Activated T-helper 2 cell treated with anti-CD3 and anti-CD28 coated beads, Interferon-gamma antibody, Interleukin-2, Interleukin-4, amounts not matched to agents 10 μg/mL and 5 μg/mL and 100 μg/mL, durations not matched to agents 14 hours and 24 hours and 36 hours (primary cell): ENCODE data around the gene HELLS. TPM values are rescaled to one million over a fixed set of nuclear protein-coding genes. Genes with fewer than 3 reads are reported as not detected.
"Not testable (repeated sequence)": the region's sequence is repeated elsewhere in the genome, so short reads cannot be mapped to it uniquely, and the experiment has no call there.

ENCODE experiments used
- DNase-seq: peaks from one replicate; pipeline ENCODE4 v3.0.0; 2021; ENCODE audit warnings: low spot score
- H3K27ac Mint-ChIP-seq: one replicate; pipeline ENCODE4 v1.8.0; 2021; ENCODE audit warnings: mixed read lengths
- H3K27me3 Mint-ChIP-seq: one replicate; pipeline ENCODE4 v1.8.0; 2021; ENCODE audit warnings: low read depth, mixed read lengths
- H3K36me3 Mint-ChIP-seq: one replicate; pipeline ENCODE4 v1.8.0; 2021; ENCODE audit warnings: low read depth, mixed read lengths
- H3K4me1 Mint-ChIP-seq: one replicate; pipeline ENCODE4 v1.8.0; 2021; ENCODE audit warnings: low read depth, mixed read lengths
- H3K4me3 Mint-ChIP-seq: one replicate; pipeline ENCODE4 v1.8.0; 2021; ENCODE audit warnings: low read depth, mild to moderate bottlenecking, moderate library complexity, mixed read lengths
- H3K9me3 Mint-ChIP-seq: one replicate; pipeline ENCODE4 v1.8.0; 2021; ENCODE audit warnings: mixed read lengths
- intact Hi-C: fragments of 100-400 bp; cut with micrococcal nuclease; formaldehyde crosslinking; loops from one replicate; pipeline ENCODE4 v1.15.1; 2023
- total RNA-seq: library from RNA; stranded (reverse); gene quantifications from 2 replicates; pipeline ENCODE4 v1.2.3, GENCODE V29; 2022

HELLS gene
- total RNA-seq, 1 donor from 2014 or later = 230 TPM

GRCh38 chr10:94549221-94549620 is 3.6 kb downstream of the HELLS start:
- Mint-ChIP-seq H3K27me3 (no peaks in the 10 kb centered on the region), H3K36me3 (peaks cover 50% of the 10 kb centered on the region), H3K4me1 (peaks cover 31% of the 10 kb centered on the region), H3K27ac (peak overlapping the region; percentile 0), H3K4me3 (peak overlapping the region; percentile 9), H3K9me3 (no peaks in the 10 kb centered on the region)
- DNase-seq = no peak
- intact Hi-C loops = loop anchor here (5.0 to 10.0 kb wide), 4 partner anchors 147 to 844 kb away; partner anchors contain the start of genes FRA10AC1, NOC3L and TBC1D12

DNA sequence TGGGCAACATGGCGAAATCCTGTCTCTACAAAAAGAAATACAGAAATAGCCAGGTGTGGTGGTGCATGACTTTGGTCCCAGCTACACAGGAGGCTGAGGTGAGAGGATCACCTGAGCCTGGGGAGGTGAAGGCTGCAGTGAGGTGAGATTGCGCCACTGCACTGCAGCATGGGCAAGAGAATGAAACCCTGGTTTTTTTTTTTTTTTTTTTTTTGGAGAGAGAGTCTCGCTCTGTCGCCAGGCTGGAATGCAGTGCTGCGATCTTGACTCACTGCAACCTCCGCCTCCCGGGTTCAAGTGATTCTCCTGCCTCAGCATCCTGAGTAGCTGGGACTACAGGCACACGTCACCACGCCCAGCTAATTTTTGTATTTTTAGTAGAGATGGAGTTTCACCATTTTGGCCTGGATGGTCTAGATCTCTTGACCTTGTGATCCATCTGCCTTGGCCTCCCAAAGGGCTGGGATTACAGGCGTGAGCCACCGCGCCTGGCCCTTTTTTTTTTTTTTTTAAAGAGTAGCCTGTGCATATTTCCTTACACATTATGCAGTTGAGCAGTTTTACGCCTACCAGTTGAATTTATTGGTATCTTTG is 22.2 kb downstream of the HELLS start:
- H3K4me1 Mint-ChIP-seq, H3K4me3 Mint-ChIP-seq, H3K27ac Mint-ChIP-seq, intact Hi-C loops, H3K27me3 Mint-ChIP-seq, DNase-seq, H3K9me3 Mint-ChIP-seq: not testable (repeated sequence)
- H3K36me3 Mint-ChIP-seq = peaks cover 72% of the 10 kb centered on the region

DNA sequence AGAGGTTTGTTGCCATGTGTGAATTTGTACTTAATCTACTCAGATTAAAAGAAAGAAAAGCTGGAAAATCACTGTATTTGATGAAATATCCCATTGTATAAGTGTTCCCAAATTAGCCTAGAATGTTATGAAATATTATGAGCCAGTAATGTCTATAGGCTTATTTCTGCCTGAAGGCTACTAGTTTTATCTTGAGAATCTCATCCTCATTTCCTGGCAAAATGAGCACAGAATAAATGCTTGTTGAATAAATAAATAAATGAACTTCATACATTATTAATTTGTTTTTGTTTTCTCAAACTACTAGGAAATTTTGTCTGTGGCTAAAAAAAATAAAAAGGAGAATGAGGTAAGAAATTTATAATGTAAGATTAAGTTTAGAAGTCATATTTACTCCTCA is 25.5 kb downstream of the HELLS start:
- no peaks in the 10 kb centered on the region for H3K9me3 Mint-ChIP-seq

GRCh38 chr10:94571528-94571927 is 25.9 kb downstream of the HELLS start:
- no peak overlapping the region for H3K4me3 Mint-ChIP-seq
- intact Hi-C loops = no loop called here
- peaks cover 76% of the 10 kb centered on the region for H3K36me3 Mint-ChIP-seq
- no peaks in the 10 kb centered on the region for H3K9me3 Mint-ChIP-seq
- peaks cover 9% of the 10 kb centered on the region for H3K4me1 Mint-ChIP-seq
- no peaks in the 10 kb centered on the region for H3K27me3 Mint-ChIP-seq
- DNase-seq = no peak
- H3K27ac Mint-ChIP-seq = no peak overlapping the region

More for the DNA sequence above, 25.5 kb downstream of the HELLS start:
- H3K4me1 Mint-ChIP-seq = peaks cover 9% of the 10 kb centered on the region
- no peak overlapping the region for H3K4me3 Mint-ChIP-seq
- peaks cover 79% of the 10 kb centered on the region for H3K36me3 Mint-ChIP-seq
- DNase-seq = no peak
- intact Hi-C loops = no loop called here
- H3K27ac Mint-ChIP-seq = no peak overlapping the region
- H3K27me3 Mint-ChIP-seq = no peaks in the 10 kb centered on the region

DNA sequence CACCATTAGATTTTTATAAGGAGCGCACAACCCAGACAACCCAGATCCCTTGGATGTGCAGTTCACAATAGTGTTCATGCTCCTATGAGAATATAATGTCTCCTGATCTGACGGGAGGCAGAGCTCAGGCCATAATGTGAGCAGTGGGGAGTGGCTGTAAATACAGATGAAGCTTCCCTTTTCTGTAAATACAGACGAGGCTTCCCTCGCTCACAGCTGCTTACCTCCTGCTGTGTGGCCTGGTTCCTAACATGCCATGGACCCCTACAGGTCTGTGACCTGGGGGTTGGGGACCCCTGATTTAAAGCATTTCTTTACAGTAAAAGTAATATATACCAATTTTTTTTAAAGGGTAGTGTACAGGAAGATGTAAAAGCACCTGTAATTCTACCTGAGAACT is 33.2 kb downstream of the HELLS start:
- Mint-ChIP-seq H3K9me3 (no peaks in the 10 kb centered on the region), H3K27ac (no peak overlapping the region), H3K36me3 (peaks cover 63% of the 10 kb centered on the region), H3K4me1 (peaks cover 10% of the 10 kb centered on the region), H3K27me3 (no peaks in the 10 kb centered on the region), H3K4me3 (no peak overlapping the region)
- no peak for DNase-seq
- intact Hi-C loops = no loop called here

DNA sequence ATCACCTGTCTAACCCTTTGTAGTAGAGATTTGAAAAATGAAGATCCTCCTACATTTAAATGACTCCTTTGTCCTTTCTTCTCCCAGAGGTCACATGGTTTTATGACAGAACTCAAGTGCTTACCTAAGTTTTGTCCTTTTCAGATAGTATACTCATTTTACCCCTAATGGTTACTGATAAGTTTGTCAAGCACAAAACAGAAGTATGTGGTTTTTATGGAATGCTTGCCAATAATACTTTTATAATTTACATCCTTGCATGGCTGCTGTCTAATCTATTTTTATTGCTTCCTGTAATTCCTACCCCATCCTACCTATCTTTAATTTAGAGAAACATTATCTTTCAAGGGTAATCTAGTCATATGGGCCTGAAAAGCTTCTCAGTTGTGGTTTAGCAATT is 37.5 kb downstream of the HELLS start:
- intact Hi-C loops = no loop called here
- DNase-seq = no peak
- Mint-ChIP-seq H3K4me3 (no peak overlapping the region), H3K9me3 (no peaks in the 10 kb centered on the region), H3K27me3 (no peaks in the 10 kb centered on the region), H3K36me3 (peaks cover 50% of the 10 kb centered on the region), H3K27ac (peak overlapping the region; percentile 36), H3K4me1 (peaks cover 10% of the 10 kb centered on the region)

DNA sequence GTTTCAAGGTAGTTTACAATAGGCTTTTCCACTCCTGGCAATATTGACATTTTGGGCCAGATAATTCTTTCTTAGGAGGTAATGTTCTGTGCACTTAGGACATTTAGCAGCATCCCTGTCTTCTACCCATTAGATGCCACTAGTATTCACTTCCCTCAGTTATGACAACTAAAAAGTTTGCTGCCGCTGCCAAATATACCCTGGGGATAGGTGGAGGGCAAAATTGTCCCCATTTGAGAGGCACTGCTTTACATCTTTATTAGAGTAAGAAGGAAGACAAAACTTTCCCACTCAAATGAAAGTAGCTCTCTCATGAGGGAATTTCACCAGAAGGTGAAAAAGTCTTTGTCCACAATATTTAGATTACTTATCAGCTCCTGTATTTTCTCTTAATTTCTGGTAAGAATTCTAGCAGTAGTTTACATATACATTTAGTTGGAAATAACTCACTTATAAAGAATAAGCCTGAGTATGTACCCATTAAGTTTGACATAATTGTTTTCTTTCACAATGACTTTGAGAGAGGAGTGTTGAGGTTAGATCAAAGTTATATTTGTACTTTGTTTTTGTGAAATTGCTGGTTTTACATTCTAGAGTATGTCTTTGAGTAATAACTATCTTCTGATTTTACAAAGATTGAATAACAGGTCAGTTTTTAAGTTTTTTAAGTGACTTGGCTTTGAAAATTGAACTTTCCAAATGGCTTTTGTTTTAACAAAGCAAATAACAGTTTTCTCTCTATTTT is 46.0 kb downstream of the HELLS start:
- Mint-ChIP-seq H3K4me1 (peaks cover 27% of the 10 kb centered on the region), H3K27ac (peak overlapping the region; percentile 89), H3K4me3 (peak overlapping the region; percentile 31), H3K36me3 (peaks cover 82% of the 10 kb centered on the region), H3K9me3 (no peaks in the 10 kb centered on the region), H3K27me3 (no peaks in the 10 kb centered on the region)
- no peak for DNase-seq
- intact Hi-C loops = loop anchor here (1.0 to 2.0 kb wide), 3 partner anchors 16 to 45 kb away; no protein-coding TSS in a partner anchor

- Mint-ChIP-seq H3K27ac (peak overlapping the region; percentile 19), H3K36me3 (peaks cover 86% of the 10 kb centered on the region), H3K4me1 (peaks cover 18% of the 10 kb centered on the region), H3K27me3 (no peaks in the 10 kb centered on the region), H3K4me3 (no peak overlapping the region), H3K9me3 (no peaks in the 10 kb centered on the region)
- DNase-seq = no peak
- intact Hi-C loops = no loop called here
Measured at GRCh38 chr10:94602729-94603515, 57.3 kb downstream of the HELLS start.

- intact Hi-C loops = loop anchor here (1.0 to 5.0 kb wide), 3 partner anchors 16 to 630 kb away; partner anchors contain the start of gene HELLS
- Mint-ChIP-seq H3K4me3 (no peak overlapping the region), H3K4me1 (peaks cover 20% of the 10 kb centered on the region), H3K9me3 (no peaks in the 10 kb centered on the region), H3K36me3 (peaks cover 87% of the 10 kb centered on the region), H3K27me3 (no peaks in the 10 kb centered on the region), H3K27ac (peak overlapping the region; percentile 82)
- DNase-seq = no peak
Measured at GRCh38 chr10:94607111-94607510, 61.5 kb downstream of the HELLS start.

DNA sequence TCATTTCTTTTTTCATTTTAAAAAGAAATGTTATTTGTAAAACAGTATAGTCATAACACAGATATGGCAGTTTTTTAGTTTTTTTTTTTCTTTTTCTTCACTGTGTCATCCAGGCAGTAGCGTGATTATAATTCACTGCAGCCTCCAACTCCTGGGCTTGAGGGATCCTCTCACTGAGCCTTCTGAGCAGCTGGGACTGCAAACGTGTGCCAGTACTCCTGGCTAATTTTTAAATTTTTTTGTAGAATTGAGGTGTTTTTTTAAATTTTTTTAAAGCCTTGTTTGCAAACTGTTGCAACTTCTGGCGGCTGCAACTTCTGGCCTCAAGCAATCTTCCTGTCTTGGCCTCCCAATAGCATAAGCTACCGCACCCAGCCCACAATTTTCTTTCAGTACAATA is 63.0 kb downstream of the HELLS start:
- intact Hi-C loops = loop anchor here (5.0 kb wide), 1 partner anchor 629 kb away; no protein-coding TSS in a partner anchor
- Mint-ChIP-seq H3K27me3 (no peaks in the 10 kb centered on the region), H3K9me3 (no peaks in the 10 kb centered on the region), H3K4me1 (peaks cover 17% of the 10 kb centered on the region), H3K4me3 (no peak overlapping the region), H3K36me3 (peaks cover 79% of the 10 kb centered on the region), H3K27ac (no peak overlapping the region)
- DNase-seq = no peak

DNA sequence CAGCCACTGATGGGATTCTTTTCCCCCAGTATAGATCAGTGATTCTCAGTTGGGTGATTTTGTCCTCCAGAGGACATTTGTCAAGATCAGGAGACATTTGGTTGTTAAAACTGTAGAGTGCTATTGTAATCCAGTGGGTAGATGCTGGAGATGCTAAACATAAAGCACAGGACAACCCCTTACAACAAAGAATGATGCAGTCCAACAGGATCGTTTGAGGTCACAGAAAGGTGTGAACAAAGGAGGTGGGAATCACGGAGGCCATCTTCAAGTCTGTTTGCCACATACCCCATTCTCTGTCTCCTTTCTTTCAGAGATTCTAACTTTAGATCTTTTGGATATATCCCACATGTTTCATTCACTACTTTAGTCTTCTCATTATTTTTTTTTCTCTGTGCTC is 69.0 kb downstream of the HELLS start:
- Mint-ChIP-seq H3K27me3 (no peaks in the 10 kb centered on the region), H3K4me1 (peaks cover 17% of the 10 kb centered on the region), H3K9me3 (no peaks in the 10 kb centered on the region), H3K27ac (no peak overlapping the region), H3K4me3 (no peak overlapping the region), H3K36me3 (peaks cover 37% of the 10 kb centered on the region)
- intact Hi-C loops = no loop called here
- no peak for DNase-seq

DNA sequence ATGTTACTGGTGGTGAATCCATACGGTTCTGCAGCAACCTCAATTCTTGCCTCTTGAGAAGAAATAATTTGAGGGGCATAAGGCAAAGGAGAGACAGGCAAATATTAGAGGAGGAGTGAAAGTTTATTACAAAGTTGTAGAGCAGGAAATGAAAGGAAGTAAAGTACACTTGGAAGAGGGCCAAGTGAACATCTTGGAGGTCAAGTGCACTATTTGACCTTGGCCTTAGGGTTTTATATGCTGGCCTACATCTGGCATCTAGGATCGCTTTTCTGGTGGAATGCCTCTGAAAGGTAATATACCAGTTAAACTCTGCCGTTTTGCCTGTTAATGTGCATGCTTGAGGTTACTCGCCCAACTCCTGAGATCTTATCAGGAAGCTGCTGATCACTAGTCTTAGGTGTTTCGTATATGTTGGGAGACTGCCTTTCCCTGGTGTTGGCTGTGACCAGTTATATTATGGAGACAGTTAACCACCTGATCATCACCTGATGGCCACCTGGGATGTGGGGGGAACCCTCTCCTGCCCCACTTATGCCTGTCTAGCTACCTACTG is 71.9 kb downstream of the HELLS start:
- intact Hi-C loops = no loop called here
- no peaks in the 10 kb centered on the region for H3K27me3 Mint-ChIP-seq
- H3K4me1 Mint-ChIP-seq = peaks cover 15% of the 10 kb centered on the region
- no peaks in the 10 kb centered on the region for H3K9me3 Mint-ChIP-seq
- no peak for DNase-seq
- H3K36me3 Mint-ChIP-seq = peaks cover 12% of the 10 kb centered on the region
- peak overlapping the region; percentile 47 for H3K27ac Mint-ChIP-seq
- H3K4me3 Mint-ChIP-seq = no peak overlapping the region
